Head of caudate nucleus (tissue), 42 donors: ENCODE results near the gene SH3PXD2A.
A peak's percentile ranks its signal among the peaks of the same experiment; 100 is the strongest.
"Not testable (repeated sequence)": the region's sequence is repeated elsewhere in the genome, so short reads cannot be mapped to it uniquely, and the experiment has no call there.

Experiments
- DNase-seq, 42 donors: peaks; one replicate each; pipeline versions ENCODE4 v3.0.0 to v3.0.0-alpha.2; 2020 to 2021; ENCODE audit warnings: mixed read lengths in 7 of 42
- intact Hi-C: fragments of 100-400 bp; cut with DNase I; formaldehyde crosslinking; loops from one replicate; pipeline ENCODE4 v1.15.0; 2022

Gene SH3PXD2A

GRCh38 chr10:103746598-103746997, 108.8 kb downstream of the SH3PXD2A start:
- DNase-seq = no peak
- intact Hi-C loops = no loop called here

- intact Hi-C loops = no loop called here
- DNase-seq = peak in 1 of 42 donors; percentile 36
Observed at GRCh38 chr10:103745341-103746247, 109.8 kb downstream of the SH3PXD2A start.

- intact Hi-C loops = no loop called here
- peak in 22 of 42 donors; percentile 18 to 62 (median 40) for DNase-seq
Observed at GRCh38 chr10:103742824-103743223, 112.6 kb downstream of the SH3PXD2A start.

DNA sequence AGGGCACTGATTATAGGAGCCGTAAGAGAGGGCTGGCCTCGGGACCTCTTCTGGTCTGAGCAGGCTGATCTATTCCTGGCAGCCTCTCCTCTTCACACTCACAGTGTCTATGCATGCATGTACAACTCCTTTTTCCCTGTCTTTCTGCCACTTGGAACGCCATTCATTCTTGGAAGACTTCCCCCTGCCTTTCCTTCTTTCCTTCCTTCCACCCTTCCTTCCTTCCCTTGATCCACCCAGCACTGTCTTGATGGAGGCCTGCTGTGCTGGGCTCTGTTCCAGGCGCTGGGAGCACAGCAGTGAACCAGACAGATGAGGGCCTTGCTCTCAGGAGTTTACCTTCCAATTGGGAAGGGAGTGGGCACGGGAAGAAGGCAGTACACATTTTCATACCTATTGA, 114.8 kb downstream of the SH3PXD2A start:
- intact Hi-C loops = no loop called here
- DNase-seq = no peak

DNA sequence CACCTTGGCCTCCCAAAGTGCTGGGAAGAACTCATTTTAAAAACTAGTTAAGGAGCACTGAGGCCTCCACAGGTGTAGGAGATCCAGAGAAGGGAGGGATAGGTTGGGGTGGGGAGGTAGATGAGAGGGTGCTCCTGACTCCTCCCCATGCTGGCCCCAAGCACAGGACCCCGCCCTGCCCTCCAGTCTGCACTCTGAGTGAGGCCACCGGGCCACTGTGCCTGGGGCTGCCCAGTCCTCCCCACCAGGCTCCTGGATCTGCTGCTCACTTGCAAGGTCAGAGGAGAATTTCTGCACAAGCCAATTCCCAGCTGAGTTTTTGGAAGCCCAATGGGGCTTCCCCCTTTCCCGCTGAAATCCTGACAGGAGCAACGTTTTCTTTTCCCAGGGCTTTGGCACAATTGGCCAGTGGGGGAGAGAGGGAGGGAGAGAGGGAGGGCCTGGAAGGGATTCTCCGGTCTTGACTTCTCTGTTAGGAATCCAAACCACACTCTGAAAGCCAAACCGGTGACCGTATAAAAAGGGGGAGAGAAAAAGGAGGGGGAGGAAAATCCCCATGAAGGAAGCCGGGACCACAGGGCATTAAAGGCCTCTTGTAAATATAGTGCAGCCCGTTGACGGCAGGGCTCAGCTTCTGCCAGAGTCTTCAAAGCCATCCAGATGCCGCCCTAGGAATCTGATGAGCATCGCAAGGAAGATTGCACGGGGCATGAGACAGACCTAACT, 116.2 kb downstream of the SH3PXD2A start:
- intact Hi-C loops = no loop called here
- DNase-seq = no peak

DNA sequence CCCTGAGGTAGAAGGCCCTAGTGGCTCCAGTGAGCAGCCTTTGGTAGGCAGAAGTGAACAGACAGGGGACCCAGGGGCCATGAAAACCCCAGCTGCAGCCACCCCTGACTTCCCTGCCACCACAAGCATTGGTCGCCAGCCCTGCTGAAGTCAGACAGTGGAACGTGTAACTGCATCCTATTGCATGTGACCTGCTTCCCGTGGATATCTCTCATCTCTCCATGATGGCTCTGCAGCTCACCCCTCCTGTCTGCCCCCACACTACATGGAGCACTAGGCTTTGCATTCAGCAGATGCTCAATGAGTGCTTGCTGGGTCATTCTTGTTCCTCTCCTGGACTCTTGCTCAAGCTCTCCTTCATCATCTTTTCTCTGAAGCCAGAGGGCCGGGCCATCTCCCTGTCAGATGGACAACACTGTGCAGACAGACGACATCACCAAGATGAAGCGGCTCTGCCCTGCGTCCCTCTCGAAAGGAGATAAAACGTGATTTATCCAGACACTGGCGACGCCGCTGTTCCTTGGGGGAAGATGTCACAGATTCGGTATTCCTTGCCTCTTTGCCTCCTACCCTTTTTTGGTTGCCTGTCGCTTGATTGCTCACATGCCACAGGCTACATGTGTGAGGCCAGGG, 117.5 kb downstream of the SH3PXD2A start:
- no peak for DNase-seq
- intact Hi-C loops = no loop called here

DNA sequence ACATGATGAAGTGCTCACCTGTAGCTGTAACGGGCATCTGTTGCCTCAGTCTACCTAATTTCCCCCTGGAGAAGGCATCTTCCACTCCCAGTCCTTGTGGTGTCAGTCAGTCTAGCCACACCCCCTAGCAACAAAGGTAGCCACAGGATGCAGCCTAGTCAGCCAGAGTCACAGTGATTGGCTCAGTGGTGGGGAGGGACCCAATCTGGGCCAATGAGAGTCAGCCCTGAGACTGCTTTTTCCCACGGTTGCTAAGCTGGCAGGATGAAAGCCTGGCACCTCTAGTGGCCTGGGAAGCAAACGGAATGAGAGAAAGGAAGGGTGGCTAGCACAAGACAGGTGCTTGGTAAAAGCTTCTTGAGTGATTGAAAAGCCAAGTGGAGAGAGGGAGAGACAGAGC, 118.6 kb downstream of the SH3PXD2A start:
- no peak for DNase-seq
- intact Hi-C loops = no loop called here

DNA sequence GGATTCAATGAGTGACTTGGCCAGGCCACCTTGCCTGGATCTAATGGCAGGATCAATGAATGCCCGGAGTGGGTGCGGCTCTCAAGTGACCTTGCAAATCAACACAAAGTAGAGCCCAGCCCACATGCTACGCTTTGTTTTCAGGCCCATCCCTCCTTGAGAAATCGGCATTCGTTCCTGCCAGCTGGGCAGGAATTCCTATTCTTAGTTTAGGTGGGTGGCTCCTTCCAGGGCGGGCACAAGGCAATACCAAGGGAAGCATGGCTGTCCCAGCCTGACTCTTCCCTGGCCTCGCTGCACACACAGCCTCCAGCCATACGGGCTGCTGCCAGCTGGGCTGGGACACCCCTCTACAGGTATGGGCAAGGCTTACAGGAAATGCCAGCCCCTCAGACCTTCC, 119.3 kb downstream of the SH3PXD2A start:
- intact Hi-C loops = no loop called here
- no peak for DNase-seq

- intact Hi-C loops = no loop called here
- no peak for DNase-seq
Observed at GRCh38 chr10:103734731-103735130, 120.6 kb downstream of the SH3PXD2A start.

- DNase-seq = no peak
- intact Hi-C loops = no loop called here
Observed at GRCh38 chr10:103733045-103733419, 122.3 kb downstream of the SH3PXD2A start.

DNA sequence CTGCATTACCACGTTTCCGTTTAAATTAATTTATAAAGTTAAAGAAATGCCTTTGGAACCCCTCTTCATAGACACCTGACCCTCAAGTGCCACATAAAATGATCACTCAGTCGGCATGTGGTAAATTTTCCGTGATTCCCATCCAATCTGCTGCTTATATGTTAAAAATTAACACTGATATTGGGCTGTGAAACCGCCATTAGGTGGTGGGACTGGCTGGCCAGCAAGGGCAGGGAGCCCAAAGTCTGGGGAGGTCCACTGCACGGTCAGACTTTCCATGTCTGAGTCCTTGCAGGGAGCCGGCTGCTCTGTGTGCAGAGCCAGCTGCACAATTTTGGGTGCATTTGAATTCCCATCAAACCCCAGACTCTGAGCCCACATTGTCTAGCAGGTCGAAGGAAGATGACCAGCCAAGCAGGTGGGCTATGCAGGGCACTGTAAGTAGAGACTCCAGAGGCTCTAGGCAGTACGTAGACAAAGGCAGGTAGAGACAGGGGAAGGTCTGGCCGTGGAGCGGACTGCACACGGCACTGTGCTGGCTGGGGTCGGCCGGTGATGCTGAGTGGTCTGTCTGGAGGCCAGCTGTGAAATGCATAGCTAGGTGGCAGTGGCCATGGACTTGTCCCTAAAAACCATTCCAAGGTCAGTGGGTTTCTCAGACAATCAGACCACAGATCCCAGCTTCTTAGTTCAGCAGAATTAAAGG, 122.9 kb downstream of the SH3PXD2A start:
- no peak for DNase-seq
- intact Hi-C loops = no loop called here

DNA sequence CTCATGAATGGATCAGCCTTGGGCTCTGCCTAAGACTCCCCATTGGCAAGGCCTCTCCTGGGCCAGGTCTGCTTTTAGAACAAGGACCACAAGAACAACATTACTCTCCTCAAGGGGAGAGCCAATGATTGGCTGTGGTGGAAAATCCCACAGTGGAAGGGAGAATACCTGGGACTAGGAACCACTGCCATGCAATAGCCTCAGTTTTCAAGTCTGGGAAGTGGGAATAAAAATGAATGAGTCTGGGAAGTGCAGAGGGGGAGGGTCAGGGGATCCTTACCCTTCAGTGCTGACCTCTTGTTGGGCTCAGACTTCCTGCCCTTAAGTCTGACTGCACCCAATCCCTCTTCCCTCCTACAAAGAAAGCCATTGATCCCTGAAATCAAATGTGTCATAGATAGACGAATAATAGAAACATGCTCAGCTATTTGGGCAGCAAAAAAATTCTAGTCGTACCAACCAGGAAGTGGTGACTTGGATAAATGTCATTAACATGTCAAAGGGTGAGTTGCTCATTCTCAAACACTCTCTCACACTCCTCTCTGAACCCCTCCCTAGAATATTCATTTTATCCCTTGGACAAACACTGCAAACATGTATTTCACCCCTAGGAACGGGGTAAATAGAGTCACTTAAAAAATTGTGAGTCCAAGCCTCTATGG, 123.6 kb downstream of the SH3PXD2A start:
- DNase-seq = no peak
- intact Hi-C loops = no loop called here

- intact Hi-C loops, DNase-seq: not testable (repeated sequence)
Observed at GRCh38 chr10:103731026-103731425, 124.3 kb downstream of the SH3PXD2A start.

GRCh38 chr10:103729851-103730250, 125.5 kb downstream of the SH3PXD2A start:
- intact Hi-C loops = no loop called here
- DNase-seq = no peak

- intact Hi-C loops = no loop called here
- DNase-seq = no peak
Observed at GRCh38 chr10:103727991-103728689, 127.2 kb downstream of the SH3PXD2A start.

DNA sequence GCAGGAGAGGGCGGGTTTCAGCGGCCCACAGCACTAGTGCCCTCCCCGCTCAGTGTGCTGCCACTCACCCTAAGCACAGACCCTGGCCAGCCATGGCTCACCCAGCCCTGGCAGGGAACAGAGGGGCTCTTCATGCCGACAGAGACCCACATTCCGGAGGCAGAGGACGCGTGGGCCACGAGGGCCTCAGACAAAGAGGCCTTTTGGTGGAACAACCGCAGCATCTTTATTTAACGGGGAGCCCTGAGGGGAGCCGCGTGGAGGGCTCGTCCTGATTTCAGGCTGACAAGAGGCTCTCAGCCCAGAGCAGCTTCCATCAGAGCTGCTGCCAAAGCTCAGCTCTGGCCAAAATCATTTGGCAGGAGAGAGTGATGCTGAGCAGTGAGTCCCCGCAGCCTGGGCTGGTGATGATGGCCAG, 127.8 kb downstream of the SH3PXD2A start:
- DNase-seq = peak; percentile 43 to 91 (median 72)
- intact Hi-C loops = no loop called here

- intact Hi-C loops = no loop called here
Observed at GRCh38 chr10:103726637-103727036, 128.7 kb downstream of the SH3PXD2A start.

GRCh38 chr10:103725242-103725641, 130.1 kb downstream of the SH3PXD2A start:
- intact Hi-C loops = no loop called here
- DNase-seq = no peak

More at GRCh38 chr10:103726637-103727036, 128.7 kb downstream of the SH3PXD2A start:
- DNase-seq = no peak
